GM19193 (cell line): ENCODE results near the gene SALL3.

Experiments used
- POLR2A ChIP-seq: IDR thresholded peaks from 4 replicates; pipeline ENCODE4 v1.6.1; 2011; ENCODE audit not compliant: insufficient read depth, insufficient read length; ENCODE audit errors: extremely low read depth

SALL3 gene

GRCh38 chr18:78975699-78976335, 3.8 kb upstream of the SALL3 start:
- no peak for TF ChIP-seq POLR2A

- TF ChIP-seq POLR2A: no peak
Measured at GRCh38 chr18:78976765-78977636, 2.6 kb upstream of the SALL3 start.

GRCh38 chr18:78977637-78978348, 1.8 kb upstream of the SALL3 start:
- no peak for TF ChIP-seq POLR2A

- TF ChIP-seq POLR2A: no peak
Measured at GRCh38 chr18:78978349-78979055, 1.1 kb upstream of the SALL3 start.

- no peak for TF ChIP-seq POLR2A
Measured at GRCh38 chr18:78979056-78979729, 425 bp upstream of the SALL3 start.

GRCh38 chr18:78980279-78980771, 707 bp downstream of the SALL3 start:
- TF ChIP-seq POLR2A: no peak

GRCh38 chr18:78980777-78981380, 1.3 kb downstream of the SALL3 start:
- TF ChIP-seq POLR2A: no peak

- TF ChIP-seq POLR2A: no peak
Measured at GRCh38 chr18:78981394-78981831, 1.8 kb downstream of the SALL3 start.

GRCh38 chr18:78981989-78982620, 2.5 kb downstream of the SALL3 start:
- no peak for TF ChIP-seq POLR2A

- no peak for TF ChIP-seq POLR2A
Measured at GRCh38 chr18:78983512-78983911, 3.9 kb downstream of the SALL3 start.

GRCh38 chr18:78984941-78985784, 5.5 kb downstream of the SALL3 start:
- TF ChIP-seq POLR2A: no peak

GRCh38 chr18:78986018-78986481, 6.4 kb downstream of the SALL3 start:
- no peak for TF ChIP-seq POLR2A
